K562 (cell line): ENCODE data around the gene SLC16A5. TPM values are rescaled to one million over a fixed set of nuclear protein-coding genes. Genes with fewer than 3 reads are reported as not detected.

Experiments used
- CBFB ChIP-seq: sonication (generic); formaldehyde crosslinking; IDR thresholded peaks from 2 replicates; pipeline ENCODE4 v1.4.0; 2020; ENCODE audit warnings: mild to moderate bottlenecking, missing genetic modification reagents
- CBX1 ChIP-seq: sonication (generic); IDR thresholded peaks from 2 replicates; pipeline ENCODE4 v1.6.1; 2016; ENCODE audit warnings: antibody characterized with exemption, low read depth, mild to moderate bottlenecking
- CHD1 ChIP-seq: fragments of 200-600 bp; sonication (generic); IDR thresholded peaks from one replicate; pipeline ENCODE4 v1.6.1; 2012; ENCODE audit warnings: mild to moderate bottlenecking, moderate library complexity, low read length, inconsistent platforms
- CUX1 ChIP-seq: fragments of 200-800 bp; sonication (Bioruptor generic); IDR thresholded peaks from 2 replicates; pipeline ENCODE4 v1.6.1; 2016; ENCODE audit warnings: missing genetic modification characterization, missing compliant biosample characterization
- ESRRA ChIP-seq: fragments of 450-650 bp; IDR thresholded peaks from 2 replicates; pipeline ENCODE4 v1.6.1; 2014; ENCODE audit warnings: low read depth, mild to moderate bottlenecking, moderate library complexity, borderline replicate concordance
- GATAD2A ChIP-seq: fragments of 450-650 bp; IDR thresholded peaks from 2 replicates; pipeline ENCODE4 v1.6.1; 2017
- GTF2A2 ChIP-seq: IDR thresholded peaks from 2 replicates; pipeline ENCODE4 v1.6.1; 2016; ENCODE audit warnings: mild to moderate bottlenecking, missing genetic modification characterization, missing compliant biosample characterization
- IFI16 ChIP-seq: fragments of 250-450 bp; sonication (Bioruptor Pico); IDR thresholded peaks from 2 replicates; pipeline ENCODE4 v2.1.2; 2022; ENCODE audit warnings: mild to moderate bottlenecking, inconsistent platforms
- TEAD4 ChIP-seq, 2 experiments: sonication (generic) in 1 of 2; formaldehyde crosslinking in 1 of 2; IDR thresholded peaks; 2 replicates each; pipeline versions ENCODE4 v1.6.1 to v1.8.0; 2012 to 2022; ENCODE audit warnings: borderline replicate concordance in 1 of 2, inconsistent platforms in 1 of 2, low read length in 1 of 2, mild to moderate bottlenecking in 1 of 2, missing genetic modification reagents in 1 of 2
- ZNF274 ChIP-seq: IDR thresholded peaks from 2 replicates; pipeline ENCODE4 v1.6.1; 2011; ENCODE audit warnings: low read depth, mild to moderate bottlenecking, low read length, moderate library complexity, borderline replicate concordance
- ZNF584 ChIP-seq: fragments of 200-800 bp; sonication (Bioruptor generic); IDR thresholded peaks from 2 replicates; pipeline ENCODE4 v1.6.1; 2016; ENCODE audit warnings: low read depth, mild to moderate bottlenecking, missing genetic modification characterization, missing compliant biosample characterization
- polyA plus RNA-seq, 8 experiments: library from polyadenylated mRNA; depleted of rRNA in 4 of 8; stranded (reverse) in 5 of 8; unstranded in 3 of 8; fragments of >200 nt; fragmentation: Nextera tagmentation in 2 of 8; fragmentation: Illumina TruSeq in 1 of 8; extraction: Ambion mirVana in 2 of 8; extraction: Trizol in 1 of 8; gene quantifications; 2 replicates each; pipeline versions ENCODE4 v1.2.1 to v1.2.3, GENCODE V29; 2011 to 2014; ENCODE audit warnings: inconsistent platforms in 1 of 8, missing spikeins in 1 of 8
- total RNA-seq, 7 experiments: library from RNA; depleted of rRNA in 6 of 7; stranded (reverse); fragments of >200 nt in 6 of 7; fragmentation: Illumina TruSeq in 2 of 7; extraction: Trizol in 2 of 7; gene quantifications; 2 replicates each; pipeline versions ENCODE4 v1.2.1 to v1.2.3, GENCODE V29; 2011 to 2021; ENCODE audit warnings: low replicate concordance in 1 of 7
- TF ChIP-seq, protein P1 (sequence below): fragments of 450-650 bp; formaldehyde crosslinking; IDR thresholded peaks from 2 replicates; pipeline ENCODE4 v1.4.0; 2020; ENCODE audit warnings: mild to moderate bottlenecking, mixed read lengths
- TF ChIP-seq, protein P2 (sequence below), 2 experiments: IDR thresholded peaks in 1 of 2; conservative IDR thresholded peaks in 1 of 2; 2 replicates each; pipeline ENCODE4 v1.6.1; 2016; ENCODE audit warnings: low read depth in 2 of 2, mild to moderate bottlenecking in 1 of 2, missing compliant biosample characterization in 1 of 2, missing genetic modification characterization in 1 of 2, moderate library complexity in 1 of 2
- TF ChIP-seq, protein P3 (sequence below): fragments of 450-650 bp; IDR thresholded peaks from 2 replicates; pipeline ENCODE4 v1.6.1; 2018; ENCODE audit not compliant: partially characterized antibody

Gene SLC16A5
- total and polyA plus RNA-seq, 9 of the 15 experiments (the other 6 are each of a cell fraction or from before 2014, with no cell fraction given) = 0.06 to 2.6 (median 0.91) TPM

DNA sequence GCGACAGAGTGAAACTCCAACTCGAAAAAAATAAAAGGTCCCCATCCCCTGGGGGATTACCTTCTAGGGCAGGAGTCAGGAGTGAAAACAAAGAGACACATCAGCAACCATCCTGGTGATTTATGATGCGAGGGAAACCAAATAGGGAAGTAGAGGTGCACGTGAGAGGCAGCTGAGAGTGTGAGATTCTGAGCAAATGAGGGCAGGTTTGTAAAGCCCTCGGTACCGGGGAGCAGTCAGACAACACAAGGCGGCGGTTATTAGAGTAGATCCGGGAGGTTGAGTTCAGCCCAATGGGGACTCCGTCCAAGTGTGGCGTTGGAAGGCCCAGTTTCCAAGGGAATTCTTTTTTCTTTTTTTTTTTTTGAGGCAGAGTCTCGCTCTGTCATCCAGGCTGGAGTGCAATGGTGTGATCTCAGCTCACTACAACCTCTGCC, 14.6 kb downstream of the SLC16A5 start (continued):
- TF ChIP-seq ESRRA (no peak), ZNF584 (CRISPR knock-in tag) (no peak), ZNF274 (no peak), CUX1 (CRISPR knock-in tag) (0 out of 2 replicates have a peak, but pooled peaks have one; percentile 33), GTF2A2 (tag) (no peak), IFI16 (CRISPR knock-in tag) (no peak), TEAD4 (IDR thresholded peaks at IDR 0.05; ENCODE audit: low read length) (peak; percentile 58; the same call in 1 of the 2 replicates), TEAD4 (CRISPR knock-in tag; IDR thresholded peaks at IDR 0.05; ENCODE audit: borderline replicate concordance) (no peak), CBX1 (no peak), CBFB (CRISPR knock-in tag) (no peak), GATAD2A (no peak), CHD1 (no peak)
- TF ChIP-seq, protein P1, sequence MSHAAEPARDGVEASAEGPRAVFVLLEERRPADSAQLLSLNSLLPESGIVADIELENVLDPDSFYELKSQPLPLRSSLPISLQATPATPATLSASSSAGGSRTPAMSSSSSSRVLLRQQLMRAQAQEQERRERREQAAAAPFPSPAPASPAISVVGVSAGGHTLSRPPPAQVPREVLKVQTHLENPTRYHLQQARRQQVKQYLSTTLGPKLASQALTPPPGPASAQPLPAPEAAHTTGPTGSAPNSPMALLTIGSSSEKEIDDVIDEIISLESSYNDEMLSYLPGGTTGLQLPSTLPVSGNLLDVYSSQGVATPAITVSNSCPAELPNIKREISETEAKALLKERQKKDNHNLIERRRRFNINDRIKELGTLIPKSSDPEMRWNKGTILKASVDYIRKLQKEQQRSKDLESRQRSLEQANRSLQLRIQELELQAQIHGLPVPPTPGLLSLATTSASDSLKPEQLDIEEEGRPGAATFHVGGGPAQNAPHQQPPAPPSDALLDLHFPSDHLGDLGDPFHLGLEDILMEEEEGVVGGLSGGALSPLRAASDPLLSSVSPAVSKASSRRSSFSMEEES (CRISPR knock-in tag) = no peak
- TF ChIP-seq, protein P2, sequence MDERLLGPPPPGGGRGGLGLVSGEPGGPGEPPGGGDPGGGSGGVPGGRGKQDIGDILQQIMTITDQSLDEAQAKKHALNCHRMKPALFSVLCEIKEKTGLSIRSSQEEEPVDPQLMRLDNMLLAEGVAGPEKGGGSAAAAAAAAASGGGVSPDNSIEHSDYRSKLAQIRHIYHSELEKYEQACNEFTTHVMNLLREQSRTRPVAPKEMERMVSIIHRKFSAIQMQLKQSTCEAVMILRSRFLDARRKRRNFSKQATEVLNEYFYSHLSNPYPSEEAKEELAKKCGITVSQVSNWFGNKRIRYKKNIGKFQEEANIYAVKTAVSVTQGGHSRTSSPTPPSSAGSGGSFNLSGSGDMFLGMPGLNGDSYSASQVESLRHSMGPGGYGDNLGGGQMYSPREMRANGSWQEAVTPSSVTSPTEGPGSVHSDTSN (CRISPR knock-in tag; IDR thresholded peaks at IDR 0.05; ENCODE audit: low read depth) = peak; percentile 68
- TF ChIP-seq, protein P2 (tag; conservative IDR thresholded peaks at IDR 0.05; ENCODE audit: low read depth) = peak; percentile 92
- TF ChIP-seq, protein P3, sequence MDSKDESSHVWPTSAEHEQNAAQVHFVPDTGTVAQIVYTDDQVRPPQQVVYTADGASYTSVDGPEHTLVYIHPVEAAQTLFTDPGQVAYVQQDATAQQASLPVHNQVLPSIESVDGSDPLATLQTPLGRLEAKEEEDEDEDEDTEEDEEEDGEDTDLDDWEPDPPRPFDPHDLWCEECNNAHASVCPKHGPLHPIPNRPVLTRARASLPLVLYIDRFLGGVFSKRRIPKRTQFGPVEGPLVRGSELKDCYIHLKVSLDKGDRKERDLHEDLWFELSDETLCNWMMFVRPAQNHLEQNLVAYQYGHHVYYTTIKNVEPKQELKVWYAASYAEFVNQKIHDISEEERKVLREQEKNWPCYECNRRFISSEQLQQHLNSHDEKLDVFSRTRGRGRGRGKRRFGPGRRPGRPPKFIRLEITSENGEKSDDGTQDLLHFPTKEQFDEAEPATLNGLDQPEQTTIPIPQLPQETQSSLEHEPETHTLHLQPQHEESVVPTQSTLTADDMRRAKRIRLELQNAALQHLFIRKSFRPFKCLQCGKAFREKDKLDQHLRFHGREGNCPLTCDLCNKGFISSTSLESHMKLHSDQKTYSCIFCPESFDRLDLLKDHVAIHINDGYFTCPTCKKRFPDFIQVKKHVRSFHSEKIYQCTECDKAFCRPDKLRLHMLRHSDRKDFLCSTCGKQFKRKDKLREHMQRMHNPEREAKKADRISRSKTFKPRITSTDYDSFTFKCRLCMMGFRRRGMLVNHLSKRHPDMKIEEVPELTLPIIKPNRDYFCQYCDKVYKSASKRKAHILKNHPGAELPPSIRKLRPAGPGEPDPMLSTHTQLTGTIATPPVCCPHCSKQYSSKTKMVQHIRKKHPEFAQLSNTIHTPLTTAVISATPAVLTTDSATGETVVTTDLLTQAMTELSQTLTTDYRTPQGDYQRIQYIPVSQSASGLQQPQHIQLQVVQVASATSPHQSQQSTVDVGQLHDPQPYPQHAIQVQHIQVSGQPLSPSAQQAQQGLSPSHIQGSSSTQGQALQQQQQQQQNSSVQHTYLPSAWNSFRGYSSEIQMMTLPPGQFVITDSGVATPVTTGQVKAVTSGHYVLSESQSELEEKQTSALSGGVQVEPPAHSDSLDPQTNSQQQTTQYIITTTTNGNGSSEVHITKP = no peak
